ENCODE measurements around the gene SNX3. TPM values are rescaled to one million over a fixed set of nuclear protein-coding genes. Genes with fewer than 3 reads are reported as not detected.

Gene SNX3
- total RNA-seq, 1 donor from 2014 or later, result 122 TPM

DNA sequence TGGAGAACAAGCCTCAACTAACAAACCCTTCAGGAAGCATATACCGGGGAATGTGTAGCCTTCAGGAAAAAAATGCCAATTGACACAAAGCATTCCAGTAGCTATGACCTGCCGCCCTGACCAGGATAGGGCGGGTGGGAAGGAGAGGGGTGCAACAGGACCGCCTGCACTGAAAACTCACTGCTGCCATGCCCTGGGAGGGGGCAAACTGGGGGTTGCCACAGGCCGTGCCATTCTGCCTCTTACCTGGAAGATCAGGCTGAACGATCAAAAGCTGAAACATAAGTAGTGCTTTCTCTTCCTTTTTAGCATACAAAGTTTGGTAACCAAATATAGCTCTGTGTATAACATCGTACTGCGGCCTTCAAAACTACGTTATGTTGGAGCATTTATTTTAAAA is 73.3 kb downstream of the SNX3 start:
- Histone ChIP-seq H2AFZ (replicated peaks) (no peak overlapping the region), H4K20me1 (ENCODE audit: low read depth) (no peaks in the 10 kb centered on the region), H3K4me3 (no peak overlapping the region), H3K9ac (no peak overlapping the region), H3K36me3 (no peaks in the 10 kb centered on the region), H3F3A (ENCODE audit: low read depth) (no peaks in the 10 kb centered on the region), H3K4me2 (no peak overlapping the region), H3K27ac (no peak overlapping the region), H3K4me1 (no peaks in the 10 kb centered on the region), H3K27me3 (peaks cover 19% of the 10 kb centered on the region), H3K9me3 (ENCODE audit: low read depth) (no peaks in the 10 kb centered on the region), H3K79me2 (ENCODE audit: low read depth) (no peaks in the 10 kb centered on the region)
- no peak overlapping the region for H3K4me3 Mint-ChIP-seq
- H3K27me3 Mint-ChIP-seq (ENCODE audit: insufficient read depth, low read depth), result peaks cover 7% of the 10 kb centered on the region
- H3K27ac Mint-ChIP-seq, result no peak overlapping the region
- H3K9me3 Mint-ChIP-seq, result no peaks in the 10 kb centered on the region
- TF ChIP-seq EZH2phosphoT487 (IDR thresholded peaks at IDR 0.05), result no peak
- TF ChIP-seq, protein P1, sequence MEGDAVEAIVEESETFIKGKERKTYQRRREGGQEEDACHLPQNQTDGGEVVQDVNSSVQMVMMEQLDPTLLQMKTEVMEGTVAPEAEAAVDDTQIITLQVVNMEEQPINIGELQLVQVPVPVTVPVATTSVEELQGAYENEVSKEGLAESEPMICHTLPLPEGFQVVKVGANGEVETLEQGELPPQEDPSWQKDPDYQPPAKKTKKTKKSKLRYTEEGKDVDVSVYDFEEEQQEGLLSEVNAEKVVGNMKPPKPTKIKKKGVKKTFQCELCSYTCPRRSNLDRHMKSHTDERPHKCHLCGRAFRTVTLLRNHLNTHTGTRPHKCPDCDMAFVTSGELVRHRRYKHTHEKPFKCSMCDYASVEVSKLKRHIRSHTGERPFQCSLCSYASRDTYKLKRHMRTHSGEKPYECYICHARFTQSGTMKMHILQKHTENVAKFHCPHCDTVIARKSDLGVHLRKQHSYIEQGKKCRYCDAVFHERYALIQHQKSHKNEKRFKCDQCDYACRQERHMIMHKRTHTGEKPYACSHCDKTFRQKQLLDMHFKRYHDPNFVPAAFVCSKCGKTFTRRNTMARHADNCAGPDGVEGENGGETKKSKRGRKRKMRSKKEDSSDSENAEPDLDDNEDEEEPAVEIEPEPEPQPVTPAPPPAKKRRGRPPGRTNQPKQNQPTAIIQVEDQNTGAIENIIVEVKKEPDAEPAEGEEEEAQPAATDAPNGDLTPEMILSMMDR (IDR thresholded peaks at IDR 0.05), result no peak
- no peak for TF ChIP-seq EZH2 (IDR thresholded peaks at IDR 0.05)
- no peak for DNase-seq (ENCODE audit: low spot score)
- no peaks in the 10 kb centered on the region for H3K4me1 Mint-ChIP-seq
- no peaks in the 10 kb centered on the region for H3K36me3 Mint-ChIP-seq

DNA sequence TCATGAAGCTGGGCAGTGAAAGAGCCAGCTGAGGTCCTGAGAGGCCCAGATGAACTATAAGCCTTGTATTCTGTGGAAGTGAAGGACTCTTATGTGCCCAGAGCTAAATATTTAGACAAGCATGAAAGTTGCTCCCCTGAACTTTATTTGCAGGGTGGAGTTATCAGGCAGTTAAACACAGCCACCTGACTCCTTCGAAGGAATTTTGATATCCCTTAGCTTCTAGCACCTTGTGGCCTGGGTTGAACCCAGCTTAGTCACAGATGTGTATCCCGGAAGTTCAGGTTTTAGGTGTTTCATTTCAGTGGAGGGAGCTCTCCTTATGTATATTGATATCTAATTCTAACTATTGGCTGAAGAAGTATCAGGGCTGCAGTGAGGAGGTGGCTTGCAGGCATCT is 74.6 kb downstream of the SNX3 start:
- no peak overlapping the region for H2AFZ ChIP-seq (replicated peaks)
- H3K9ac ChIP-seq, result no peak overlapping the region
- no peak overlapping the region for H3K4me2 ChIP-seq
- no peaks in the 10 kb centered on the region for H3K36me3 Mint-ChIP-seq
- peaks cover 22% of the 10 kb centered on the region for H3K27me3 ChIP-seq
- peaks cover 6% of the 10 kb centered on the region for H3K27me3 Mint-ChIP-seq (ENCODE audit: insufficient read depth, low read depth)
- no peaks in the 10 kb centered on the region for H3K4me1 Mint-ChIP-seq
- H3K4me1 ChIP-seq, result no peaks in the 10 kb centered on the region
- H3K4me3 Mint-ChIP-seq, result no peak overlapping the region
- H3K27ac ChIP-seq, result no peak overlapping the region
- no peaks in the 10 kb centered on the region for H3F3A ChIP-seq (ENCODE audit: low read depth)
- H3K27ac Mint-ChIP-seq, result no peak overlapping the region
- no peaks in the 10 kb centered on the region for H4K20me1 ChIP-seq (ENCODE audit: low read depth)
- no peaks in the 10 kb centered on the region for H3K9me3 ChIP-seq (ENCODE audit: low read depth)
- no peaks in the 10 kb centered on the region for H3K36me3 ChIP-seq
- no peak for DNase-seq (ENCODE audit: low spot score)
- no peaks in the 10 kb centered on the region for H3K9me3 Mint-ChIP-seq
- TF ChIP-seq EZH2phosphoT487 (IDR thresholded peaks at IDR 0.05) (no peak), EZH2 (IDR thresholded peaks at IDR 0.05) (no peak)
- TF ChIP-seq, protein P1 (IDR thresholded peaks at IDR 0.05), result no peak
- no peak overlapping the region for H3K4me3 ChIP-seq
- H3K79me2 ChIP-seq (ENCODE audit: low read depth), result no peaks in the 10 kb centered on the region

DNA sequence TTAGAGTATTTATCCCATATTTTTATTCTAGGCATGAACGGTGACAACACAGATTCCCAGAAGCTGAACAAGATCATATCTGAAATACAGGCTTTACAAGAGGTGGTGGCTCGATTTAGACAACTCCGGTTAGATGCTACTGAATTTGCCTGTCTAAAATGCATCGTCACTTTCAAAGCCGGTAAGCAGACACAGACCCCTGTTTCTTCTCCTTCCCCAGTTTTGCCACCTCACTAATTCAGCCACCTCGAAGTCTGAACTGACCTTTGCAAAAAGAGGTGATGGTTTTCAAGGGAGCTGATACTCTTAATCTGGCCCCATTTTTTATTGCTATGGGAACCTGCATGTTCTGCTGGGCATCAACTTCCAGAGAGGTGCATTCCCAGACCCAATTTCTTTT is 80.1 kb downstream of the SNX3 start:
- Histone ChIP-seq H3F3A (ENCODE audit: low read depth) (peaks cover 16% of the 10 kb centered on the region), H3K4me2 (no peak overlapping the region), H4K20me1 (ENCODE audit: low read depth) (peaks cover 16% of the 10 kb centered on the region), H3K36me3 (no peaks in the 10 kb centered on the region), H3K9me3 (ENCODE audit: low read depth) (no peaks in the 10 kb centered on the region), H2AFZ (replicated peaks) (no peak overlapping the region), H3K9ac (no peak overlapping the region), H3K4me1 (peaks cover 19% of the 10 kb centered on the region), H3K27me3 (peaks cover 64% of the 10 kb centered on the region), H3K27ac (no peak overlapping the region), H3K4me3 (no peak overlapping the region), H3K79me2 (ENCODE audit: low read depth) (no peaks in the 10 kb centered on the region)
- no peak for DNase-seq (ENCODE audit: low spot score)
- H3K4me1 Mint-ChIP-seq, result peaks cover 5% of the 10 kb centered on the region
- no peaks in the 10 kb centered on the region for H3K36me3 Mint-ChIP-seq
- no peak overlapping the region for H3K4me3 Mint-ChIP-seq
- TF ChIP-seq, protein P1 (IDR thresholded peaks at IDR 0.05), result no peak
- TF ChIP-seq EZH2phosphoT487 (IDR thresholded peaks at IDR 0.05) (no peak), EZH2 (IDR thresholded peaks at IDR 0.05) (no peak)
- no peaks in the 10 kb centered on the region for H3K9me3 Mint-ChIP-seq
- H3K27ac Mint-ChIP-seq, result no peak overlapping the region
- peaks cover 40% of the 10 kb centered on the region for H3K27me3 Mint-ChIP-seq (ENCODE audit: insufficient read depth, low read depth)

All from neural progenitor cell (in vitro differentiated cells).